GM21367 (cell line): ENCODE data around the gene BCLAF3.

Source experiments
- ATAC-seq: cut with Tn5 transposase; IDR thresholded peaks from one replicate; pipeline ENCODE4 v1.9.1; 2021; ENCODE audit not compliant: unreplicated experiment

The BCLAF3 gene

GRCh38 chrX:19990556-19991349, at the start of gene BCLAF3:
Gene BCLAF3, minus strand, starts transcription at chrX:19991061. Its CDS starts 20,797 bp downstream, at chrX:19970264.
- ATAC-seq = peak; percentile 95

GRCh38 chrX:20038966-20039365, 48.1 kb upstream of the BCLAF3 start:
- ATAC-seq = no peak

GRCh38 chrX:20037186-20037585, 46.3 kb upstream of the BCLAF3 start:
- no peak for ATAC-seq

GRCh38 chrX:20032201-20032600, 41.3 kb upstream of the BCLAF3 start:
- ATAC-seq = no peak

- ATAC-seq = no peak
Observed at GRCh38 chrX:20029728-20030127, 38.9 kb upstream of the BCLAF3 start.

GRCh38 chrX:20028588-20028987, 37.7 kb upstream of the BCLAF3 start:
- no peak for ATAC-seq

GRCh38 chrX:20026278-20026677, 35.4 kb upstream of the BCLAF3 start:
- ATAC-seq = no peak

- no peak for ATAC-seq
Observed at GRCh38 chrX:20019672-20020365, 29.0 kb upstream of the BCLAF3 start.

GRCh38 chrX:20016616-20016945, 25.7 kb upstream of the BCLAF3 start:
- ATAC-seq = no peak

GRCh38 chrX:20015945-20016615, 25.2 kb upstream of the BCLAF3 start:
- ATAC-seq = no peak

- no peak for ATAC-seq
Observed at GRCh38 chrX:20015422-20015821, 24.6 kb upstream of the BCLAF3 start.

GRCh38 chrX:20011608-20012007, 20.7 kb upstream of the BCLAF3 start:
- ATAC-seq = no peak

GRCh38 chrX:20007962-20008622, 17.2 kb upstream of the BCLAF3 start:
- ATAC-seq = no peak

- no peak for ATAC-seq
Observed at GRCh38 chrX:20005883-20006282, 15.0 kb upstream of the BCLAF3 start.

- no peak for ATAC-seq
Observed at GRCh38 chrX:20001588-20001987, 10.7 kb upstream of the BCLAF3 start.

- no peak for ATAC-seq
Observed at GRCh38 chrX:19991350-19991718, 473 bp upstream of the BCLAF3 start.

GRCh38 chrX:19990151-19990555, 708 bp downstream of the BCLAF3 start:
- peak; percentile 12 for ATAC-seq

- ATAC-seq = no peak
Observed at GRCh38 chrX:19987856-19988255, 3.0 kb downstream of the BCLAF3 start.

GRCh38 chrX:19986531-19986930, 4.3 kb downstream of the BCLAF3 start:
- ATAC-seq = no peak

- ATAC-seq = no peak
Observed at GRCh38 chrX:19981947-19982346, 8.9 kb downstream of the BCLAF3 start.

GRCh38 chrX:19975845-19976244, 15.0 kb downstream of the BCLAF3 start:
- ATAC-seq = no peak

- ATAC-seq = no peak
Observed at GRCh38 chrX:19972984-19973383, 17.9 kb downstream of the BCLAF3 start.
